HG03457 (cell line): ENCODE measurements around the gene CDH23.

ENCODE experiments used
- ATAC-seq: cut with Tn5 transposase; IDR thresholded peaks from one replicate; pipeline ENCODE4 v1.9.1; 2021; ENCODE audit warnings: moderate number of reproducible peaks; ENCODE audit not compliant: unreplicated experiment

Gene CDH23

GRCh38 chr10:71463111-71463510, 66.4 kb downstream of the CDH23 start:
- ATAC-seq, result no peak

- ATAC-seq, result no peak
Measured at GRCh38 chr10:71465551-71466252, 69.0 kb downstream of the CDH23 start.

GRCh38 chr10:71466330-71466729, 69.6 kb downstream of the CDH23 start:
- ATAC-seq, result no peak

- ATAC-seq, result no peak
Measured at GRCh38 chr10:71467161-71467560, 70.4 kb downstream of the CDH23 start.

- no peak for ATAC-seq
Measured at GRCh38 chr10:71467569-71468362, 71.0 kb downstream of the CDH23 start.

- no peak for ATAC-seq
Measured at GRCh38 chr10:71468363-71469094, 71.8 kb downstream of the CDH23 start.

GRCh38 chr10:71471006-71471405, 74.3 kb downstream of the CDH23 start:
- no peak for ATAC-seq

- ATAC-seq, result no peak
Measured at GRCh38 chr10:71471957-71472365, 75.2 kb downstream of the CDH23 start.

- ATAC-seq, result no peak
Measured at GRCh38 chr10:71472466-71472865, 75.7 kb downstream of the CDH23 start.

- no peak for ATAC-seq
Measured at GRCh38 chr10:71472912-71473311, 76.2 kb downstream of the CDH23 start.

- ATAC-seq, result no peak
Measured at GRCh38 chr10:71473671-71474599, 77.2 kb downstream of the CDH23 start.

- no peak for ATAC-seq
Measured at GRCh38 chr10:71474702-71475242, 78.1 kb downstream of the CDH23 start.

GRCh38 chr10:71475243-71475871, 78.6 kb downstream of the CDH23 start:
- ATAC-seq, result no peak

GRCh38 chr10:71476228-71477011, 79.7 kb downstream of the CDH23 start:
- ATAC-seq, result no peak

GRCh38 chr10:71478173-71478572, 81.5 kb downstream of the CDH23 start:
- no peak for ATAC-seq

GRCh38 chr10:71478813-71479365, 82.2 kb downstream of the CDH23 start:
- no peak for ATAC-seq

- no peak for ATAC-seq
Measured at GRCh38 chr10:71479831-71480230, 83.1 kb downstream of the CDH23 start.

GRCh38 chr10:71480662-71481061, 83.9 kb downstream of the CDH23 start:
- no peak for ATAC-seq
